GM12878 (cell line): ENCODE data around the gene TMEM91. TPM values are rescaled to one million over a fixed set of nuclear protein-coding genes. Genes with fewer than 3 reads are reported as not detected.
A peak's percentile ranks its signal among the peaks of the same experiment; 100 is the strongest.

Experiments
- ATAC-seq: fragments of 200-7000 bp; cut with Tn5 transposase; 3 replicates; pipeline ENCODE4 v1.9.1; 2020; ENCODE audit warnings: mild to moderate bottlenecking, moderate library complexity
- BruUV-seq: library from RNA; stranded (reverse); fragments of 400-500 nt; replicated peaks from 2 replicates; lab custom pipeline; 2021; lab: Mats Ljungman, UMichigan
- CTCF ChIA-PET: fragments of 300-600 bp; sonication (Branson Sonifier 250); formaldehyde crosslinking; extraction: SDS; loops from one replicate; lab custom pipeline; 2021; ENCODE audit warnings: inconsistent platforms; lab: Yijun Ruan, JAX
- POLR2A ChIA-PET: fragments of 350-600 bp; formaldehyde crosslinking; extraction: SDS; loops from one replicate; lab custom pipeline; 2021; ENCODE audit warnings: inconsistent platforms; lab: Charles Lee
- RAD21 ChIA-PET: fragments of 300-600 bp; sonication (Branson Sonifier 250); formaldehyde crosslinking; loops from one replicate; lab custom pipeline; 2023; ENCODE audit warnings: antibody characterized with exemption; ENCODE audit not compliant: unreplicated experiment; lab: Charles Lee
- SMC1A ChIA-PET: fragments of 300-600 bp; sonication (Branson Sonifier 250); formaldehyde crosslinking; loops from one replicate; lab custom pipeline; 2023; ENCODE audit not compliant: unreplicated experiment, uncharacterized antibody; lab: Charles Lee
- DNase-seq: peaks from one replicate; pipeline ENCODE4 v3.0.0-alpha.2; 2011; ENCODE audit warnings: low read depth, low spot score
- FAIRE-seq: peaks from 3 replicates; lab custom pipeline; 2011; peaks lifted over from hg19 to GRCh38; lab: Jason Lieb, UNC
- H2AFZ ChIP-seq: 2 replicates; pipeline ENCODE4 v1.6.0; 2011; ENCODE audit warnings: low read depth, low read length, control low read depth; ENCODE audit not compliant: control insufficient read depth
- H3K27ac ChIP-seq: 2 replicates; pipeline ENCODE4 v1.5.1; 2011; ENCODE audit warnings: control low read depth; ENCODE audit not compliant: control insufficient read depth, insufficient read depth
- H3K27me3 ChIP-seq, 2 experiments: replicated peaks in 1 of 2; 2 replicates each; pipeline versions ENCODE4 v1.6.0 to v1.6.1; 2011; ENCODE audit warnings: low read length in 1 of 2; ENCODE audit not compliant: control insufficient read depth in 2 of 2, insufficient read depth in 2 of 2
- H3K36me3 ChIP-seq, 2 experiments: 2 replicates each; pipeline ENCODE4 v1.5.1; 2011; ENCODE audit warnings: low read length in 1 of 2; ENCODE audit not compliant: control insufficient read depth in 2 of 2, insufficient read depth in 2 of 2
- H3K4me1 ChIP-seq: 2 replicates; pipeline ENCODE4 v1.6.1; 2011; ENCODE audit warnings: mild to moderate bottlenecking, low read length, moderate library complexity, mixed read lengths; ENCODE audit not compliant: control insufficient read depth, insufficient read depth
- H3K4me2 ChIP-seq: 2 replicates; pipeline ENCODE4 v1.6.0; 2011; ENCODE audit warnings: control low read depth; ENCODE audit not compliant: control insufficient read depth, insufficient read depth
- H3K4me3 ChIP-seq: fragments of 200-600 bp; sonication (generic); 2 replicates; pipeline ENCODE4 v1.5.1; 2016
- H3K79me2 ChIP-seq: 2 replicates; pipeline ENCODE4 v1.6.0; 2011; ENCODE audit warnings: low read length; ENCODE audit not compliant: control insufficient read depth, insufficient read depth
- H3K9ac ChIP-seq: 2 replicates; pipeline ENCODE4 v1.8.0; 2011; ENCODE audit warnings: low read length, control low read depth, mixed read lengths; ENCODE audit not compliant: control insufficient read depth, insufficient read depth
- H3K9me3 ChIP-seq: replicated peaks from 3 replicates; pipeline ENCODE4 v1.5.1; 2011; ENCODE audit warnings: mild to moderate bottlenecking, low read length; ENCODE audit not compliant: control insufficient read depth, insufficient read depth
- H4K20me1 ChIP-seq: 2 replicates; pipeline ENCODE4 v1.6.0; 2011; ENCODE audit not compliant: control insufficient read depth, insufficient read depth
- BHLHE40 ChIP-seq, 2 experiments: fragments of 450-650 bp in 1 of 2; IDR thresholded peaks; 2 replicates each; pipeline ENCODE4 v1.6.1; 2011 to 2017; ENCODE audit warnings: low read depth in 2 of 2, borderline replicate concordance in 1 of 2, improper control_type of control experiment in 1 of 2, low read length in 1 of 2, mild to moderate bottlenecking in 1 of 2
- CBX3 ChIP-seq: fragments of 200-600 bp; sonication (generic); IDR thresholded peaks from 2 replicates; pipeline ENCODE4 v1.6.1; 2016; ENCODE audit warnings: low read depth, borderline replicate concordance
- PML ChIP-seq: IDR thresholded peaks from 2 replicates; pipeline ENCODE4 v1.6.1; 2012; ENCODE audit warnings: low read length, inconsistent platforms
- ZNF384 ChIP-seq: IDR thresholded peaks from 2 replicates; pipeline ENCODE4 v1.6.1; 2012; ENCODE audit warnings: low read depth, mild to moderate bottlenecking, low read length, improper control_type of control experiment, borderline replicate concordance
- WGBS: methylation state at CpG from one replicate; pipeline ENCODE4 v1.1.6; 2016; ENCODE audit warnings: low lambda C conversion rate; ENCODE audit not compliant: insufficient replicate concordance, insufficient coverage; ENCODE audit errors: missing lambda C conversion rate; 5-methylcytosine and 5-hydroxymethylcytosine counted together
- in situ Hi-C: fragments of 300-500 bp; cut with MboI; formaldehyde crosslinking; loops from 9 replicates; pipeline ENCODE4 v1.14.3; 2018; ENCODE audit warnings: mixed read lengths
- intact Hi-C: fragments of 100-400 bp; cut with micrococcal nuclease; formaldehyde crosslinking; loops from one replicate; pipeline ENCODE4 v1.14.2; 2022; ENCODE audit not compliant: unreplicated experiment
- polyA plus RNA-seq, 11 experiments: library from polyadenylated mRNA; depleted of rRNA in 4 of 11; unstranded in 6 of 11; stranded (reverse) in 5 of 11; fragments of >200 nt; fragmentation: Nextera tagmentation in 4 of 11; fragmentation: Illumina TruSeq in 1 of 11; extraction: Ambion mirVana in 4 of 11; extraction: Trizol in 1 of 11; gene quantifications; 1 replicate in 1 of 11; 2 replicates in 10 of 11; pipeline versions ENCODE4 v1.2.1 to v1.2.3, GENCODE V29; 2011 to 2016; ENCODE audit warnings: inconsistent platforms in 2 of 11, missing spikeins in 2 of 11, low read depth in 1 of 11
- total RNA-seq, 4 experiments: library from RNA; depleted of rRNA in 3 of 4; stranded (reverse); fragments of >200 nt in 3 of 4; fragmentation: Illumina TruSeq in 1 of 4; extraction: Trizol in 1 of 4; gene quantifications; 2 replicates each; pipeline versions ENCODE4 v1.2.1 to v1.2.3, GENCODE V29; 2013 to 2021

The TMEM91 gene
- total and polyA plus RNA-seq, 10 of the 15 experiments (the other 5 are each of a cell fraction or from before 2014, with no cell fraction given) = 1.5 to 5.5 (median 2.7) TPM

- Histone ChIP-seq H3K9ac (peak overlapping the region; percentile 99), H3K27me3 (no peaks in the 10 kb centered on the region), H3K4me3 (peak overlapping the region; percentile 79), H3K27ac (peak overlapping the region; percentile 99), H4K20me1 (no peaks in the 10 kb centered on the region), H3K9me3 (no peaks in the 10 kb centered on the region), H3K36me3 (no peaks in the 10 kb centered on the region; a peak in 1 of 4 replicates), H3K4me1 (peaks cover 17% of the 10 kb centered on the region), H2AFZ (no peak overlapping the region), H3K79me2 (peaks cover 51% of the 10 kb centered on the region), H3K4me2 (peak overlapping the region; percentile 89)
- 4% methylated on average over 3 of the region's 3 CpGs for WGBS
- ChIA-PET CTCF (interaction anchor here (0.9 to 1.4 kb wide), 3 partner anchors 10 to 42 kb away, joined by 3 read pairs; no protein-coding TSS in a partner anchor), POLR2A (interaction anchor here (0.6 to 1.4 kb wide), 4 partner anchors 10 to 752 kb away, joined by 3 to 6 read pairs (median 4); partner anchors contain the start of gene B9D2), SMC1A (interaction anchor here (1.2 to 1.3 kb wide), 2 partner anchors 9 to 33 kb away, joined by 4 to 5 read pairs; no protein-coding TSS in a partner anchor), RAD21 (no interaction called here)
- intact Hi-C loops (loop anchor here (5.0 kb wide), 1 partner anchor 136 kb away; the partner anchor contains the start of gene HNRNPUL1), in situ Hi-C loops (no loop called here)
- TSS peak; percentile 79 for BruUV-seq
- TF ChIP-seq CBX3 = no peak
- FAIRE-seq (no peak), ATAC-seq (no peak), DNase-seq (no peak)
Observed at GRCh38 chr19:41398598-41398997, 22.3 kb downstream of the TMEM91 start.

- DNase-seq = no peak
- peaks cover 13% of the 10 kb centered on the region for H3K4me1 ChIP-seq
- no peak overlapping the region for H2AFZ ChIP-seq
- H3K4me3 ChIP-seq = peak overlapping the region; percentile 79
- no peaks in the 10 kb centered on the region for H3K27me3 ChIP-seq
- H3K9ac ChIP-seq = peak overlapping the region; percentile 99
- no peak for FAIRE-seq
- TF ChIP-seq ZNF384 = peak; percentile 65; the same call in 1 of the 2 replicates
- TF ChIP-seq PML = no peak
- TF ChIP-seq BHLHE40 (IDR thresholded peaks at IDR 0.05; ENCODE audit: borderline replicate concordance in 1 of 2, low read depth in 2 of 2, low read length in 1 of 2) = no peak
- H3K9me3 ChIP-seq = no peaks in the 10 kb centered on the region
- no peaks in the 10 kb centered on the region; a peak in 1 of 4 replicates for H3K36me3 ChIP-seq
- WGBS = 48% methylated on average over 3 of the region's 3 CpGs
- POLR2A ChIA-PET = interaction anchor here (0.6 to 1.4 kb wide), 5 partner anchors 9 to 752 kb away, joined by 3 to 6 read pairs (median 4); partner anchors contain the start of gene B9D2
- SMC1A ChIA-PET = interaction anchor here (1.2 to 1.3 kb wide), 2 partner anchors 9 to 32 kb away, joined by 4 to 5 read pairs; no protein-coding TSS in a partner anchor
- BruUV-seq = no TSS peak
- in situ Hi-C loops (no loop called here), intact Hi-C loops (loop anchor here (5.0 kb wide), 1 partner anchor 137 kb away; the partner anchor contains the start of gene HNRNPUL1)
- peaks cover 47% of the 10 kb centered on the region for H3K79me2 ChIP-seq
- ATAC-seq = no peak
- RAD21 ChIA-PET = no interaction called here
- no peaks in the 10 kb centered on the region for H4K20me1 ChIP-seq
- CTCF ChIA-PET = interaction anchor here (0.9 to 1.4 kb wide), 3 partner anchors 9 to 41 kb away, joined by 3 read pairs; no protein-coding TSS in a partner anchor
- H3K27ac ChIP-seq = no peak overlapping the region
- H3K4me2 ChIP-seq = peak overlapping the region; percentile 89
Observed at GRCh38 chr19:41399091-41399490, 22.8 kb downstream of the TMEM91 start.
